SK-N-MC (cell line): ENCODE data around the gene PLPP4.

Source experiments
- EZH2 ChIP-seq: fragments of 200-600 bp; sonication (generic); IDR thresholded peaks from one replicate; pipeline ENCODE4 v1.6.1; 2017; ENCODE audit warnings: antibody characterized with exemption
- FOXP2 ChIP-seq: optimal IDR thresholded peaks from 2 replicates; pipeline ENCODE3; 2011; ENCODE audit warnings: mild to moderate bottlenecking, moderate library complexity; ENCODE audit not compliant: insufficient read depth; ENCODE audit errors: extremely low read length, control extremely low read depth
- POLR2AphosphoS5 ChIP-seq: IDR thresholded peaks from 2 replicates; pipeline ENCODE4 v1.6.1; 2012; ENCODE audit warnings: mild to moderate bottlenecking, low read depth, low read length, borderline replicate concordance

GRCh38 chr10:120460776-120461175 is 3.7 kb downstream of the PLPP4 start:
- TF ChIP-seq POLR2AphosphoS5 (no peak), FOXP2 (no peak), EZH2 (no peak)
